Spleen (tissue), 11 donors: ENCODE measurements around the gene GNAO1. TPM values are rescaled to one million over a fixed set of nuclear protein-coding genes. Genes with fewer than 3 reads are reported as not detected.
A peak's percentile ranks its signal among the peaks of the same experiment; 100 is the strongest.

Experiments used
- DNase-seq: peaks from one replicate; pipeline ENCODE4 v3.0.0-alpha.2; 2020
- H3K27ac ChIP-seq, 8 donors: fragments of 200-600 bp; sonication (generic) in 7 of 8; 1 replicate in 4 of 8; 2 replicates in 4 of 8; pipeline versions ENCODE4 v1.5.0 to v1.8.0; 2016 to 2021; ENCODE audit warnings: inconsistent platforms in 4 of 8, mild to moderate bottlenecking in 4 of 8, moderate library complexity in 1 of 8
- H3K27me3 ChIP-seq, 7 donors: fragments of 200-600 bp; sonication (generic) in 6 of 7; replicated peaks in 1 of 7; 1 replicate in 4 of 7; 2 replicates in 3 of 7; pipeline versions ENCODE4 v1.5.0 to v1.8.0; 2016 to 2021; ENCODE audit warnings: inconsistent platforms in 3 of 7, mild to moderate bottlenecking in 1 of 7
- H3K36me3 ChIP-seq, 6 donors: fragments of 200-600 bp; sonication (generic) in 5 of 6; 1 replicate in 4 of 6; 2 replicates in 2 of 6; pipeline versions ENCODE4 v1.5.0 to v1.8.0; 2016 to 2021; ENCODE audit warnings: inconsistent platforms in 2 of 6
- H3K4me1 ChIP-seq, 6 donors: fragments of 200-600 bp; sonication (generic) in 5 of 6; 1 replicate in 3 of 6; 2 replicates in 3 of 6; pipeline versions ENCODE4 v1.5.0 to v1.8.0; 2016 to 2021; ENCODE audit warnings: inconsistent platforms in 3 of 6
- H3K4me3 ChIP-seq, 8 donors: fragments of 200-600 bp; sonication (generic) in 7 of 8; 1 replicate in 4 of 8; 2 replicates in 4 of 8; pipeline versions ENCODE4 v1.5.0 to v1.8.0; 2016 to 2021; ENCODE audit warnings: inconsistent platforms in 4 of 8, mild to moderate bottlenecking in 4 of 8, moderate library complexity in 2 of 8
- H3K9me3 ChIP-seq, 8 donors: fragments of 200-600 bp; sonication (generic) in 7 of 8; 1 replicate in 4 of 8; 2 replicates in 4 of 8; pipeline versions ENCODE4 v1.5.0 to v1.8.0; 2016 to 2021; ENCODE audit warnings: inconsistent platforms in 4 of 8
- POLR2A ChIP-seq, 3 donors: fragments of 450-650 bp; IDR thresholded peaks; one replicate each; pipeline ENCODE4 v1.5.1; 2017; ENCODE audit warnings: antibody characterized with exemption in 3 of 3, mild to moderate bottlenecking in 1 of 3
- POLR2AphosphoS5 ChIP-seq, 3 donors: sonication (generic); formaldehyde crosslinking; IDR thresholded peaks; one replicate each; pipeline ENCODE4 v1.5.1; 2017; ENCODE audit warnings: antibody characterized with exemption in 3 of 3
- WGBS, 5 donors: extraction: QIAGEN DNeasy Blood & Tissue Kit in 3 of 5; methylation state at CpG; one replicate each; pipeline versions ENCODE4 v1.1.5 to v1.1.7; 2013 to 2018; 5-methylcytosine and 5-hydroxymethylcytosine counted together
- intact Hi-C: fragments of 100-400 bp; cut with DNase I; formaldehyde crosslinking; loops from one replicate; pipeline ENCODE4 v1.15.0; 2023; ENCODE audit warnings: low total_unique reads
- polyA plus RNA-seq, 3 donors: library from polyadenylated mRNA; stranded (reverse); fragments of 200-250 nt; gene quantifications; one replicate each; pipeline ENCODE4 v1.2.1, GENCODE V29; 2013
- total RNA-seq, 7 donors: library from RNA; depleted of rRNA in 3 of 7; stranded (reverse); fragments of >200 nt in 3 of 7; fragmentation: NEBNext Ultra II Directional in 4 of 7; extraction: Animal tissue kit (Norgen Biotek cat#: 25700) in 4 of 7; gene quantifications; one replicate each; pipeline versions ENCODE4 v1.1.0 to v1.2.1, GENCODE V29; 2016 to 2021
- TF ChIP-seq, protein P1 (sequence below), 11 experiments: fragments of 200-600 bp in 7 of 11; fragments of 450-650 bp in 4 of 11; sonication (generic) in 4 of 11; IDR thresholded peaks in 8 of 11; conservative IDR thresholded peaks in 3 of 11; 1 replicate in 7 of 11; 2 replicates in 4 of 11; pipeline versions ENCODE4 v1.4.0 to v1.8.0; 2016 to 2021; ENCODE audit warnings: antibody characterized with exemption in 11 of 11, inconsistent platforms in 4 of 11, mild to moderate bottlenecking in 1 of 11
- donor health status: healthy with polysubstance abuse.
- donor health status: DM: no; HTN: no; CAD: no; lungs with moderate emphysema.
- donor health status: DM: no; HTN: no; CAD: no.
- donor health status: Bipolar disorder and iron deficiency.
- donor health status: healthy.
- donor health status: DM: no; HTN: no; CAD: no.
- donor health status: DM: yes; HTN: yes; CAD: no.

The GNAO1 gene
- total and polyA plus RNA-seq, 10 donors: 0.32 to 7.9 (median 4.7) TPM

DNA sequence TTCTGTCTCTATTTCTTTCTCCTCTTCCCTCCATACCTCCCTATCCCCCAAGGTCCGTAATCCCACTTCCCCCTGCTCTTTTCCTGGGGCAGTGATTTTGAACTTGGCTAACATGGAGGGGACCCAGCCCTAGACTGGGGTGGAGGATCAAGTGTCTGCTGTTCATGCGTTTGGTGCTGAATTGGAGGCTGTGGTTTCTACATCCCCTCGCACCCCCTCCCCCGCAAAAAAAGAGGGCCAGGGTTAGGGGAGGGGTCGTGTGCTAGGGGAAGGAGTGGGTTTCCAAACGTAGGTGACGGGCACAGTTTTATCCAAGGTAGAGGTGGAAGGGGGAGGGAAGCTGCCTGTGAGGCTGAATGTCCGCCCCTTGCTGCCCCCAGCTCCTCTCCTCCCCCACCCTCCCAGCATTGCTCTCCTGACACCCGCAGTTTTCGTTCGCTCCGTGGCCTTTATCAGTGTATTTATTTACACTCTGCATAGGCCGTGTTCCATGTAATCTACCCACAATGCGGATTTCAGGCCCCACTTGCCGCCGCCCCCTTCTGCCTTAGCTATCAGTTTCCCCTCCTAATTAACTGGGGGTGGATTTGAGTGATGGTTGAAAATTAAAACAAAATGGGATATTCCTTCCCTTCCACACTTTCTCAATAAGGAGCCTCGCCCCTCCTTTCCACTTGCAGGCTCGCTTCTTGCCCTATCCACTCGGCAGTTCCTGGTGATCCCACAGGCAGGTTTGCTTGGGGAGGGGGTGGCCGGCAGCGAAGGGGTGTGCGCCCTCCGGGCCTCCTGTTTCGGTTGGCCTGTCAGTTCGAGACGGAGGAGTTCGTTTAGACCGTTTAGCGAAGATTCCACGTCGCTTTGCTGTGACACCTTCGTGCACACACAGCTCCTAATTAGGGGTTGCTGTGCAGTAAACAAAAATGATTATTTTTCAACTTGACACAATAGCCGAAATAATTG, 2.0 kb downstream of the GNAO1 start:
- TF ChIP-seq, protein P1, sequence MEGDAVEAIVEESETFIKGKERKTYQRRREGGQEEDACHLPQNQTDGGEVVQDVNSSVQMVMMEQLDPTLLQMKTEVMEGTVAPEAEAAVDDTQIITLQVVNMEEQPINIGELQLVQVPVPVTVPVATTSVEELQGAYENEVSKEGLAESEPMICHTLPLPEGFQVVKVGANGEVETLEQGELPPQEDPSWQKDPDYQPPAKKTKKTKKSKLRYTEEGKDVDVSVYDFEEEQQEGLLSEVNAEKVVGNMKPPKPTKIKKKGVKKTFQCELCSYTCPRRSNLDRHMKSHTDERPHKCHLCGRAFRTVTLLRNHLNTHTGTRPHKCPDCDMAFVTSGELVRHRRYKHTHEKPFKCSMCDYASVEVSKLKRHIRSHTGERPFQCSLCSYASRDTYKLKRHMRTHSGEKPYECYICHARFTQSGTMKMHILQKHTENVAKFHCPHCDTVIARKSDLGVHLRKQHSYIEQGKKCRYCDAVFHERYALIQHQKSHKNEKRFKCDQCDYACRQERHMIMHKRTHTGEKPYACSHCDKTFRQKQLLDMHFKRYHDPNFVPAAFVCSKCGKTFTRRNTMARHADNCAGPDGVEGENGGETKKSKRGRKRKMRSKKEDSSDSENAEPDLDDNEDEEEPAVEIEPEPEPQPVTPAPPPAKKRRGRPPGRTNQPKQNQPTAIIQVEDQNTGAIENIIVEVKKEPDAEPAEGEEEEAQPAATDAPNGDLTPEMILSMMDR (IDR thresholded peaks at IDR 0.05 in 8 of 11, conservative IDR thresholded peaks at IDR 0.05 in 3 of 11): no peak
- TF ChIP-seq POLR2AphosphoS5 (IDR thresholded peaks at IDR 0.05) (no peak), POLR2A (IDR thresholded peaks at IDR 0.05) (no peak)
- intact Hi-C loops: no loop called here
- H3K4me3 ChIP-seq: peak overlapping the region in 3 of 8 donors; percentile 21 to 81 (median 33)
- WGBS, 5 donors: 16 to 22% (median 17%) methylated on average over 33 of the region's 33 CpGs
- H3K4me1 ChIP-seq: peaks cover 12 to 59% (median 37%) of the 10 kb centered on the region in 6 donors
- no peak overlapping the region for H3K27ac ChIP-seq
- H3K36me3 ChIP-seq: no peaks in the 10 kb centered on the region
- no peak for DNase-seq
- peaks cover 0 to 82% (median 59%) of the 10 kb centered on the region in 7 donors for H3K27me3 ChIP-seq
- no peaks in the 10 kb centered on the region for H3K9me3 ChIP-seq

DNA sequence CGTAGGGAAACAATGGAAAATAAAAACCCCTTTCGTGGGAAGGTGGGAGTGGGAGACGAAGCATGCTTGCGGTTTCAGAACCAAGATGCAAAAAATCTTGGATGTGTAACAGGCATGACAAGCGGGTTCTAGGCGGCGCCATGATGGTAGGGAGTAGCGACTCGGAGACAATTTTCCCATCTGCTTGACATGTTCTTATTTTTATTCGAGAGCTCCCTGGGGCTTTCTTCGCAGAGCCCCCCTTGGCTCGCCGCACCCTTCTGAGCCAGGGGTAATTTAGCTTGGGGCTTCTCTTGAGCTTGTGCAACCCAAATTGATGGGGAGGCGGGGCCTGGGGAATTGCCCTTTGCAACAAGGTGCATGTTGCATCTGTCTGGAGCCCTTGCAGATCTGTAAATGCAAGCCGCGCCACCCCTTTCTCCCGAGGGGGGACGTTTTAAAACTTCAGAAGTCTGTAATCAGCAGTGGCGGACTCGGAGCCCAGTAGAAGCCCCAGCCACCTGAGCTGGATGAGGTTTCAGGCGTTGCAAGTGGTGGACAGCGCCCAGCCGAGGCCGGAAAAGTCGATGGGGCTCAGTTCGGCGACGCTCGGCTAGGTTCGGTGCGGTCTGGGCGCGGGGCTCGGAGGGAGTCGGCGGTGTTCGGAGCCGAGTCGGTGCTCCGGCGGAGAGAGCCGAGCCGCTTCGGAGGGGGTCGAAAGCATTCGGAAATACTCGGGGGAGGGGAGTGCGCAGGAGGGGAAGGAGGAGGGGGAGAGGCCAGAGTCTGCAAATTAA, 2.9 kb downstream of the GNAO1 start:
- H3K36me3 ChIP-seq: no peaks in the 10 kb centered on the region
- H3K27me3 ChIP-seq: peaks cover 0 to 73% (median 57%) of the 10 kb centered on the region in 7 donors
- H3K9me3 ChIP-seq: no peaks in the 10 kb centered on the region
- TF ChIP-seq, protein P1 (IDR thresholded peaks at IDR 0.05 in 8 of 11, conservative IDR thresholded peaks at IDR 0.05 in 3 of 11): no peak
- TF ChIP-seq POLR2AphosphoS5 (IDR thresholded peaks at IDR 0.05): peak in 1 of 3 donors; percentile 23
- H3K4me3 ChIP-seq: peak overlapping the region in 7 of 8 donors; percentile 6 to 81 (median 23)
- DNase-seq: peak; percentile 86
- 3 to 5% (median 4%) methylated on average over 33 to 48 of the region's 48 CpGs for WGBS, 5 donors
- intact Hi-C loops: no loop called here
- peaks cover 16 to 68% (median 44%) of the 10 kb centered on the region in 6 donors for H3K4me1 ChIP-seq
- H3K27ac ChIP-seq: no peak overlapping the region

DNA sequence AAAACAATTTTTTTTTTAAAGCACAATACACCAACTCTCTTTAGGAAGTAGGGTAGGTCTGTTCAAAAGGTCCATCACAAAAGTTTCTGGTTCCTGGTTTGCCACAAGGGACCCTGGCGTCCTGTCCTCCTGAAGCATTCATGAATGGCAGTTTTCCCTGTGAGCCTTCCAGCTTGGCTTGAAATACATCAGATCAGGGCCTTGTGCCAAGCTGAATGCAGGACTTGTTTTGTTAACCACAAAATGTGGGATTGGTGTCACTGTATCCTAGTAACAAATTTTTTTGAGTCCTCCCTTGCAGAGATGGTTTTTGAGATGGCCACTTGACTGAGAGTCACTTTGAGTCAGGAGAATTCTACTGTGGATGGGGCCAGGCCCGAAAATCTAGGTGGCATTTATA, 3.9 kb downstream of the GNAO1 start:
- H3K4me1 ChIP-seq: peaks cover 21 to 73% (median 50%) of the 10 kb centered on the region in 6 donors
- intact Hi-C loops: no loop called here
- H3K27me3 ChIP-seq: peaks cover 0 to 63% (median 46%) of the 10 kb centered on the region in 7 donors
- H3K36me3 ChIP-seq: no peaks in the 10 kb centered on the region
- no peak overlapping the region for H3K27ac ChIP-seq
- TF ChIP-seq, protein P1 (IDR thresholded peaks at IDR 0.05 in 8 of 11, conservative IDR thresholded peaks at IDR 0.05 in 3 of 11): no peak
- TF ChIP-seq POLR2AphosphoS5 (IDR thresholded peaks at IDR 0.05): no peak
- no peak for TF ChIP-seq POLR2A (IDR thresholded peaks at IDR 0.05)
- WGBS, 5 donors: 46 to 70% (median 64%) methylated on average over 2 of the region's 2 CpGs
- DNase-seq: no peak
- H3K4me3 ChIP-seq: no peak overlapping the region
- H3K9me3 ChIP-seq: no peaks in the 10 kb centered on the region
